Measurements from ENCODE around the gene CRYGS.
"Not testable (repeated sequence)": the region's sequence is repeated elsewhere in the genome, so short reads cannot be mapped to it uniquely, and the experiment has no call there.

The CRYGS gene

GRCh38 chr3:186544281-186544680, at the start of gene CRYGS:
TSS of gene CRYGS (minus strand) at chr3:186544380. CDS start at chr3:186544326, 54 bp downstream.
- DNase-seq (ENCODE audit: low read depth) = no peak

- no peak for DNase-seq (ENCODE audit: low read depth)
These were observed 49.7 kb upstream of the CRYGS start for GRCh38 chr3:186593862-186594261.

- DNase-seq (ENCODE audit: low read depth) = no peak
These were observed 48.5 kb upstream of the CRYGS start for GRCh38 chr3:186592682-186593081.

- DNase-seq (ENCODE audit: low read depth) = no peak
These were observed 46.6 kb upstream of the CRYGS start for GRCh38 chr3:186590580-186591295.

GRCh38 chr3:186589856-186590579, 45.8 kb upstream of the CRYGS start:
- peak; percentile 33 for DNase-seq (ENCODE audit: low read depth)

- peak; percentile 40 for DNase-seq (ENCODE audit: low read depth)
These were observed 44.9 kb upstream of the CRYGS start for GRCh38 chr3:186589121-186589520.

GRCh38 chr3:186588632-186589031, 44.5 kb upstream of the CRYGS start:
- peak; percentile 18 for DNase-seq (ENCODE audit: low read depth)

- no peak for DNase-seq (ENCODE audit: low read depth)
These were observed 43.0 kb upstream of the CRYGS start for GRCh38 chr3:186587183-186587582.

GRCh38 chr3:186586245-186586644, 42.1 kb upstream of the CRYGS start:
- not testable (repeated sequence) for DNase-seq (ENCODE audit: low read depth)

- peak; percentile 52 for DNase-seq (ENCODE audit: low read depth)
These were observed 39.7 kb upstream of the CRYGS start for GRCh38 chr3:186583831-186584230.

GRCh38 chr3:186582541-186582940, 38.4 kb upstream of the CRYGS start:
- no peak for DNase-seq (ENCODE audit: low read depth)

GRCh38 chr3:186580785-186581184, 36.6 kb upstream of the CRYGS start:
- DNase-seq (ENCODE audit: low read depth) = no peak

GRCh38 chr3:186577521-186577920, 33.3 kb upstream of the CRYGS start:
- no peak for DNase-seq (ENCODE audit: low read depth)

- no peak for DNase-seq (ENCODE audit: low read depth)
These were observed 27.4 kb upstream of the CRYGS start for GRCh38 chr3:186571644-186572013.

- DNase-seq (ENCODE audit: low read depth) = peak; percentile 1
These were observed 26.9 kb upstream of the CRYGS start for GRCh38 chr3:186570941-186571643.

GRCh38 chr3:186570096-186570940, 26.1 kb upstream of the CRYGS start, which contains the start of gene DNAJB11:
TSS of gene DNAJB11 (plus strand) at chr3:186570720. CDS start at chr3:186570898, 178 bp downstream.
- DNase-seq (ENCODE audit: low read depth) = peak; percentile 100

GRCh38 chr3:186569779-186570095, 25.6 kb upstream of the CRYGS start:
- no peak for DNase-seq (ENCODE audit: low read depth)

GRCh38 chr3:186569361-186569760, 25.2 kb upstream of the CRYGS start:
- DNase-seq (ENCODE audit: low read depth) = not testable (repeated sequence)

GRCh38 chr3:186567072-186567921, 23.1 kb upstream of the CRYGS start, which contains the start of gene TBCCD1:
TSS of gene TBCCD1 (minus strand) at chr3:186567339. CDS start at chr3:186564329, 3,010 bp downstream.
- DNase-seq (ENCODE audit: low read depth) = peak; percentile 83

- DNase-seq (ENCODE audit: low read depth) = no peak
These were observed 22.5 kb upstream of the CRYGS start for GRCh38 chr3:186566772-186567071.

GRCh38 chr3:186564586-186564985, 20.4 kb upstream of the CRYGS start:
- no peak for DNase-seq (ENCODE audit: low read depth)
